HepG2 (cell line): Measurements from ENCODE around the gene ALDH1A1. TPM values are rescaled to one million over a fixed set of nuclear protein-coding genes. Genes with fewer than 3 reads are reported as not detected.

Experiments
- BCL6 ChIP-seq: IDR thresholded peaks from 2 replicates; pipeline ENCODE4 v1.6.1; 2016; ENCODE audit warnings: missing genetic modification reagents, missing compliant biosample characterization
- ELF4 ChIP-seq: sonication (generic); formaldehyde crosslinking; IDR thresholded peaks from 2 replicates; pipeline ENCODE4 v1.5.0; 2020; ENCODE audit warnings: missing genetic modification reagents, mild to moderate bottlenecking, moderate library complexity, borderline replicate concordance
- HMG20A ChIP-seq: IDR thresholded peaks from 2 replicates; pipeline ENCODE4 v1.6.1; 2016; ENCODE audit warnings: borderline replicate concordance
- HOXA5 ChIP-seq: sonication (generic); formaldehyde crosslinking; IDR thresholded peaks from 2 replicates; pipeline ENCODE4 v1.4.0; 2020; ENCODE audit warnings: missing genetic modification reagents
- KLF16 ChIP-seq, 2 experiments: sonication (generic) in 1 of 2; formaldehyde crosslinking in 1 of 2; IDR thresholded peaks; 2 replicates each; pipeline versions ENCODE4 v1.6.1 to v1.8.0; 2016 to 2023; ENCODE audit warnings: missing genetic modification reagents in 2 of 2, missing compliant biosample characterization in 1 of 2
- KMT2A ChIP-seq: sonication (generic); formaldehyde crosslinking; IDR thresholded peaks from 2 replicates; pipeline ENCODE4 v1.4.0; 2020; ENCODE audit warnings: missing genetic modification reagents
- MEIS1 ChIP-seq: sonication (generic); formaldehyde crosslinking; IDR thresholded peaks from 2 replicates; pipeline ENCODE4 v1.9.0; 2021; ENCODE audit warnings: mild to moderate bottlenecking, missing genetic modification reagents, moderate library complexity, borderline replicate concordance
- PRDM15 ChIP-seq: sonication (generic); formaldehyde crosslinking; IDR thresholded peaks from 2 replicates; pipeline ENCODE4 v1.4.0; 2020; ENCODE audit warnings: missing genetic modification reagents
- RBFOX2 ChIP-seq: fragments of 200-400 bp; formaldehyde crosslinking; IDR thresholded peaks from 2 replicates; pipeline ENCODE4 v1.6.1; 2017; ENCODE audit warnings: low read depth, mild to moderate bottlenecking, low read length
- SIN3A ChIP-seq: IDR thresholded peaks from 2 replicates; pipeline ENCODE4 v1.6.1; 2011; ENCODE audit warnings: low read depth, mild to moderate bottlenecking, control low read depth, low read length, borderline replicate concordance
- SNAPC4 ChIP-seq: sonication (generic); formaldehyde crosslinking; IDR thresholded peaks from 2 replicates; pipeline ENCODE4 v1.4.0; 2020; ENCODE audit warnings: mild to moderate bottlenecking, missing genetic modification reagents
- SRSF1 ChIP-seq: fragments of 200-400 bp; formaldehyde crosslinking; optimal IDR thresholded peaks from 2 replicates; pipeline ENCODE3; 2017; ENCODE audit warnings: mild to moderate bottlenecking, low read depth, low read length, moderate library complexity
- STAG1 ChIP-seq: sonication (generic); formaldehyde crosslinking; IDR thresholded peaks from 2 replicates; pipeline ENCODE4 v1.4.0; 2020; ENCODE audit warnings: missing genetic modification reagents
- STAT6 ChIP-seq: sonication (generic); formaldehyde crosslinking; IDR thresholded peaks from 2 replicates; pipeline ENCODE4 v1.4.0; 2020; ENCODE audit warnings: missing genetic modification reagents, mild to moderate bottlenecking, borderline replicate concordance
- ZFP1 ChIP-seq: IDR thresholded peaks from 2 replicates; pipeline ENCODE4 v1.6.1; 2016
- ZFP82 ChIP-seq: sonication (generic); formaldehyde crosslinking; IDR thresholded peaks from 2 replicates; pipeline ENCODE4 v1.5.1; 2020; ENCODE audit warnings: mild to moderate bottlenecking, missing genetic modification reagents, borderline replicate concordance
- ZNF10 ChIP-seq: sonication (generic); formaldehyde crosslinking; IDR thresholded peaks from 2 replicates; pipeline ENCODE4 v1.4.0; 2020; ENCODE audit warnings: mild to moderate bottlenecking, low read depth, missing genetic modification reagents, borderline replicate concordance
- ZNF136 ChIP-seq: sonication (generic); formaldehyde crosslinking; IDR thresholded peaks from 2 replicates; pipeline ENCODE4 v1.8.1; 2022; ENCODE audit warnings: low read depth, mild to moderate bottlenecking, moderate library complexity, missing genetic modification reagents
- ZNF343 ChIP-seq: sonication (generic); formaldehyde crosslinking; IDR thresholded peaks from 2 replicates; pipeline ENCODE4 v1.4.0; 2020; ENCODE audit warnings: mild to moderate bottlenecking, missing genetic modification reagents
- ZNF619 ChIP-seq: sonication (generic); formaldehyde crosslinking; IDR thresholded peaks from 2 replicates; pipeline ENCODE4 v1.4.0; 2020; ENCODE audit warnings: mild to moderate bottlenecking, missing genetic modification reagents
- ZNF629 ChIP-seq: sonication (generic); formaldehyde crosslinking; conservative IDR thresholded peaks from 2 replicates; pipeline ENCODE4 v1.5.0; 2020; ENCODE audit warnings: missing genetic modification reagents
- polyA plus RNA-seq, 8 experiments: library from polyadenylated mRNA; depleted of rRNA in 3 of 8; stranded (reverse) in 7 of 8; unstranded in 1 of 8; fragments of >200 nt; fragmentation: Illumina TruSeq in 4 of 8; extraction: Trizol in 4 of 8; gene quantifications; 2 replicates each; pipeline versions ENCODE4 v1.2.1 to v1.2.3, GENCODE V29; 2011 to 2016; ENCODE audit warnings: low read depth in 4 of 8, missing spikeins in 1 of 8, mixed read lengths in 1 of 8; ENCODE audit not compliant: insufficient read depth in 1 of 8
- total RNA-seq, 5 experiments: library from RNA; depleted of rRNA; stranded (reverse); fragments of >200 nt; fragmentation: Illumina TruSeq; extraction: Trizol; gene quantifications; 2 replicates each; pipeline ENCODE4 v1.2.3, GENCODE V29; 2016; ENCODE audit warnings: low read depth in 1 of 5

The ALDH1A1 gene
- total and polyA plus RNA-seq, 2 of the 13 experiments (the other 11 are each of a cell fraction or from before 2014, with no cell fraction given) = 88.2 to 439 TPM

- TF ChIP-seq STAT6 (CRISPR knock-in tag) (no peak), SRSF1 (no peak), ZFP1 (CRISPR knock-in tag) (no peak), ZNF343 (no peak), RBFOX2 (peak; percentile 69; the same call in 1 of the 2 replicates), KLF16 (CRISPR knock-in tag; IDR thresholded peaks at IDR 0.05) (no peak), BCL6 (CRISPR knock-in tag) (no peak), PRDM15 (peak; percentile 69), HOXA5 (no peak), MEIS1 (CRISPR knock-in tag) (no peak), SNAPC4 (CRISPR knock-in tag) (no peak), ZFP82 (CRISPR knock-in tag) (no peak), STAG1 (no peak), KMT2A (CRISPR knock-in tag) (peak; percentile 62), ZNF619 (no peak), ZNF629 (CRISPR knock-in tag) (peak; percentile 79), ZNF136 (CRISPR knock-in tag) (no peak), SIN3A (no peak), HMG20A (CRISPR knock-in tag) (no peak), ZNF10 (no peak), ELF4 (CRISPR knock-in tag) (no peak)
These were observed 2.9 kb downstream of the ALDH1A1 start (continued) for GRCh38 chr9:72949918-72950325.
